Central memory CD8-positive, alpha-beta T cell (primary cell): ENCODE data around the gene TCF4.
"Not testable (repeated sequence)": the region's sequence is repeated elsewhere in the genome, so short reads cannot be mapped to it uniquely, and the experiment has no call there.

Experiments
- ATAC-seq: fragments of 150-1000 bp; cut with Tn5 transposase; replicated peaks from 2 replicates; pipeline ENCODE4 v1.10.0; 2022; ENCODE audit warnings: mild to moderate bottlenecking, moderate FRiP score, moderate number of reproducible peaks; ENCODE audit not compliant: poor library complexity, severe bottlenecking; ENCODE audit errors: extremely low read depth
- DNase-seq, 2 donors: peaks; one replicate each; pipeline ENCODE4 v3.0.0; 2021; ENCODE audit warnings: low spot score in 2 of 2
- H3K27ac Mint-ChIP-seq: one replicate; pipeline ENCODE4 v1.8.0; 2022; ENCODE audit warnings: low read depth, mild to moderate bottlenecking, moderate library complexity, mixed read lengths
- H3K27me3 Mint-ChIP-seq: one replicate; pipeline ENCODE4 v1.8.0; 2022; ENCODE audit warnings: mixed read lengths
- H3K36me3 Mint-ChIP-seq: one replicate; pipeline ENCODE4 v1.8.0; 2022; ENCODE audit warnings: mild to moderate bottlenecking, moderate library complexity, mixed read lengths; ENCODE audit not compliant: insufficient read depth
- H3K4me1 Mint-ChIP-seq: one replicate; pipeline ENCODE4 v1.8.0; 2022; ENCODE audit warnings: mixed read lengths
- H3K4me3 Mint-ChIP-seq: one replicate; pipeline ENCODE4 v1.8.0; 2022; ENCODE audit warnings: mild to moderate bottlenecking, moderate library complexity, mixed read lengths
- H3K9me3 Mint-ChIP-seq: one replicate; pipeline ENCODE4 v1.8.0; 2022; ENCODE audit warnings: mixed read lengths

The TCF4 gene

GRCh38 chr18:55470826-55471225 is 117.2 kb downstream of the TCF4 start:
- Mint-ChIP-seq H3K27ac (no peak overlapping the region), H3K4me1 (no peaks in the 10 kb centered on the region), H3K4me3 (no peak overlapping the region), H3K36me3 (no peaks in the 10 kb centered on the region), H3K9me3 (no peaks in the 10 kb centered on the region), H3K27me3 (peaks cover 7% of the 10 kb centered on the region)
- DNase-seq (no peak), ATAC-seq (no peak)

- not testable (repeated sequence) for H3K4me1 Mint-ChIP-seq, H3K36me3 Mint-ChIP-seq, H3K9me3 Mint-ChIP-seq, ATAC-seq, H3K4me3 Mint-ChIP-seq, H3K27ac Mint-ChIP-seq, H3K27me3 Mint-ChIP-seq, DNase-seq
Measured at GRCh38 chr18:55469134-55469533, 118.9 kb downstream of the TCF4 start.

- peaks cover 7% of the 10 kb centered on the region for H3K27me3 Mint-ChIP-seq
- H3K27ac Mint-ChIP-seq: no peak overlapping the region
- no peaks in the 10 kb centered on the region for H3K9me3 Mint-ChIP-seq
- H3K4me1 Mint-ChIP-seq: no peaks in the 10 kb centered on the region
- H3K4me3 Mint-ChIP-seq: no peak overlapping the region
- DNase-seq: no peak
- no peaks in the 10 kb centered on the region for H3K36me3 Mint-ChIP-seq
- ATAC-seq: no peak
Measured at GRCh38 chr18:55466789-55467188, 121.2 kb downstream of the TCF4 start.

GRCh38 chr18:55465313-55465712 is 122.7 kb downstream of the TCF4 start:
- Mint-ChIP-seq H3K27ac (no peak overlapping the region), H3K36me3 (no peaks in the 10 kb centered on the region), H3K27me3 (peaks cover 7% of the 10 kb centered on the region), H3K9me3 (no peaks in the 10 kb centered on the region), H3K4me1 (no peaks in the 10 kb centered on the region), H3K4me3 (no peak overlapping the region)
- no peak for DNase-seq
- ATAC-seq: no peak

- no peak overlapping the region for H3K4me3 Mint-ChIP-seq
- no peaks in the 10 kb centered on the region for H3K9me3 Mint-ChIP-seq
- H3K4me1 Mint-ChIP-seq: no peaks in the 10 kb centered on the region
- ATAC-seq (no peak), DNase-seq (no peak)
- H3K27me3 Mint-ChIP-seq: peaks cover 7% of the 10 kb centered on the region
- no peaks in the 10 kb centered on the region for H3K36me3 Mint-ChIP-seq
- H3K27ac Mint-ChIP-seq: no peak overlapping the region
Measured at GRCh38 chr18:55464581-55464980, 123.4 kb downstream of the TCF4 start.

GRCh38 chr18:55462652-55463051 is 125.3 kb downstream of the TCF4 start:
- DNase-seq (no peak), ATAC-seq (no peak)
- no peaks in the 10 kb centered on the region for H3K9me3 Mint-ChIP-seq
- no peak overlapping the region for H3K27ac Mint-ChIP-seq
- peaks cover 3% of the 10 kb centered on the region for H3K27me3 Mint-ChIP-seq
- H3K4me3 Mint-ChIP-seq: no peak overlapping the region
- no peaks in the 10 kb centered on the region for H3K36me3 Mint-ChIP-seq
- no peaks in the 10 kb centered on the region for H3K4me1 Mint-ChIP-seq

- H3K27me3 Mint-ChIP-seq: no peaks in the 10 kb centered on the region
- no peak for ATAC-seq
- no peak overlapping the region for H3K4me3 Mint-ChIP-seq
- no peaks in the 10 kb centered on the region for H3K36me3 Mint-ChIP-seq
- H3K27ac Mint-ChIP-seq: no peak overlapping the region
- no peak for DNase-seq
- no peaks in the 10 kb centered on the region for H3K9me3 Mint-ChIP-seq
- H3K4me1 Mint-ChIP-seq: no peaks in the 10 kb centered on the region
Measured at GRCh38 chr18:55461848-55462247, 126.1 kb downstream of the TCF4 start.

DNA sequence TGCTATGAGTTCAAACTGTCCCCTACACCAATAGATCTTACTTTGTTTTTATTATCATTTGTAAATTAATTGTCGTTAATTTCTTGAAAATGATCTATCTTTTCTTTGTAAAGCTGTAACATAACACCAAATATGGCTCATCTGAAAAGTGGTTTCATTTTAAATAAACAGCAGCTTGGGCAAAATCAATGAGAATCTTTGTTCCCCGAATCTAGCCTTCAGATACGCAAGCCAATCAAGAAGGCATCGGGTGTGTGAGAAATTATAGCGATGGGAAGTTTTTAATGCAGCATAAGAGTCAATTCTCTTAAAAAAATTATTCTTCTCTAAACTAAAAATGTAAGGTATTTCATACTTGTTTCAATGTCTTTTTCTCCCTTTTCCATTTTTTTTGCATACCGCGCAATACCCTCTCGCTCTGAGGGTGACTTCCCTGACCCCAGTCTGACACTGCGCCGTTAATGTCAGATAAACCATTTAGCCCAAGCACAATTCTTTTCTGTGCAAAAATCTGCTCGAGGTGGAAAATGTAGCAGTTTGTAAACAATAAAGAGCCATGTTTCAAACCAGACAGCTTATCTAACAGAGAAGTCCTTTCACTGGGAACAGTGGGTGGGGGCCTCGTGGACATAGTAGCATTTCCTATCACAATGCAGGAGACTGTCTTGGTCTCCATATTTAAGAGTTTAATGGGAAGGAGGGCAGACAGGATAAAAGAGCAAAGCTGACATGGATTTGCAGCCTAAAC is 129.4 kb downstream of the TCF4 start:
- no peak overlapping the region for H3K27ac Mint-ChIP-seq
- no peaks in the 10 kb centered on the region for H3K9me3 Mint-ChIP-seq
- H3K4me3 Mint-ChIP-seq: no peak overlapping the region
- ATAC-seq (no peak), DNase-seq (no peak)
- H3K27me3 Mint-ChIP-seq: no peaks in the 10 kb centered on the region
- H3K36me3 Mint-ChIP-seq: no peaks in the 10 kb centered on the region
- H3K4me1 Mint-ChIP-seq: no peaks in the 10 kb centered on the region

- ATAC-seq (no peak), DNase-seq (no peak)
- H3K4me1 Mint-ChIP-seq: no peaks in the 10 kb centered on the region
- no peak overlapping the region for H3K27ac Mint-ChIP-seq
- no peak overlapping the region for H3K4me3 Mint-ChIP-seq
- H3K9me3 Mint-ChIP-seq: no peaks in the 10 kb centered on the region
- H3K27me3 Mint-ChIP-seq: no peaks in the 10 kb centered on the region
- no peaks in the 10 kb centered on the region for H3K36me3 Mint-ChIP-seq
Measured at GRCh38 chr18:55457028-55457427, 131.0 kb downstream of the TCF4 start.

- H3K9me3 Mint-ChIP-seq: no peaks in the 10 kb centered on the region
- H3K4me3 Mint-ChIP-seq: no peak overlapping the region
- H3K36me3 Mint-ChIP-seq: no peaks in the 10 kb centered on the region
- DNase-seq (no peak), ATAC-seq (no peak)
- H3K27me3 Mint-ChIP-seq: no peaks in the 10 kb centered on the region
- H3K27ac Mint-ChIP-seq: no peak overlapping the region
- no peaks in the 10 kb centered on the region for H3K4me1 Mint-ChIP-seq
Measured at GRCh38 chr18:55455938-55456337, 132.1 kb downstream of the TCF4 start.

DNA sequence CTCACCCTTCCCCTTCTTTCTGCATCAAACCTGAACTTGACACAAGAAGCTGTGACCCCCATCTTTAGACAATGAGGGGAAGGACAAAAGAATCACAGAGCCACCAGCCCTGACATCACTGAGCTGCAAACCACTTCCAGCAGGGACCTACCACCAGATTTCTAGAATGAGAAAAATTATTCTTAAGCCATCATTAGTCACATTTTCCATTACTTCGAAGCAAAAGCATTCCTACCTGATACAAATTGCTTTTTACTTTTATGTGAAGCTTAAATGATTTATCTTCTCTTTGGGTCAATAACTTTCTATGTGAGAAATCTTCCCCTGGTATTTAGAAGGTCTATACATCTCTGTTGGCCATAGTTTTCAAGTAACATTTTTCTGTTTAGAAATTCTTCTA is 134.8 kb downstream of the TCF4 start:
- H3K27ac Mint-ChIP-seq: no peak overlapping the region
- ATAC-seq (no peak), DNase-seq (no peak)
- H3K9me3 Mint-ChIP-seq: no peaks in the 10 kb centered on the region
- H3K4me3 Mint-ChIP-seq: no peak overlapping the region
- no peaks in the 10 kb centered on the region for H3K4me1 Mint-ChIP-seq
- no peaks in the 10 kb centered on the region for H3K36me3 Mint-ChIP-seq
- no peaks in the 10 kb centered on the region for H3K27me3 Mint-ChIP-seq

- H3K27me3 Mint-ChIP-seq: no peaks in the 10 kb centered on the region
- no peaks in the 10 kb centered on the region for H3K4me1 Mint-ChIP-seq
- no peaks in the 10 kb centered on the region for H3K9me3 Mint-ChIP-seq
- H3K36me3 Mint-ChIP-seq: no peaks in the 10 kb centered on the region
- H3K27ac Mint-ChIP-seq: no peak overlapping the region
- H3K4me3 Mint-ChIP-seq: no peak overlapping the region
- ATAC-seq (no peak), DNase-seq (no peak)
Measured at GRCh38 chr18:55452123-55452611, 135.8 kb downstream of the TCF4 start.

GRCh38 chr18:55449412-55450140 is 138.4 kb downstream of the TCF4 start:
- no peaks in the 10 kb centered on the region for H3K27me3 Mint-ChIP-seq

More at GRCh38 chr18:55449412-55450140, 138.4 kb downstream of the TCF4 start:
- H3K4me1 Mint-ChIP-seq: no peaks in the 10 kb centered on the region
- ATAC-seq: no peak
- no peak for DNase-seq
- no peak overlapping the region for H3K4me3 Mint-ChIP-seq
- no peaks in the 10 kb centered on the region for H3K9me3 Mint-ChIP-seq
- no peaks in the 10 kb centered on the region for H3K36me3 Mint-ChIP-seq
- no peak overlapping the region for H3K27ac Mint-ChIP-seq
